ENCODE data around the gene PPT1.

PPT1 gene

GRCh38 chr1:40023379-40023944 lies 73.6 kb downstream of the PPT1 start:
- no peak for DNase-seq

Data from CD4-positive, alpha-beta T cell treated with Interleukin-1 beta for 1 hour (primary cell).